GM12892 (cell line): ENCODE data around the gene GBP1.

Experiments
- POLR2A ChIP-seq: IDR thresholded peaks from 2 replicates; pipeline ENCODE4 v1.6.1; 2011; ENCODE audit warnings: low read depth, low read length, control low read depth
- POLR2AphosphoS5 ChIP-seq: IDR thresholded peaks from 2 replicates; pipeline ENCODE4 v1.6.1; 2011; ENCODE audit warnings: low read depth, low read length, control low read depth

DNA sequence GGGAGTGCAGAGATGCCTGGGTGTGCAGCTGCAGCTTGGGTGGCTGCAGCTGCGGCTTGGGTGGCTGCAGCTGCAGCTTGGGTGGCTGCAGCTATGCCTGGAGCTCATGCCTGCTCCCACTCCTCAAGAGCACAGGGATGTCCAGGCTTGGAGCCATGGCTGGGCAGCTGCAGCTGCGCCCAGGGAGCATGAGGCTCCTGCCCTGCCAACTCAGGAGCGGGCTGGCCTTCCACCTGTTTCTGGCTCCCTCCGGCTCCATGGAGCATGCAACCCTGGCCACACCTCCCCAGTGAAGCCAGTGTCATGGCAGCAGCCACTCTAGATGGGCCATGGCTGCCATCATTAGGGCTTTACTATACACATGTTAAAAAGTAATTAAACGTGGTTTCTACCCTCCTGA lies 21.1 kb downstream of the GBP1 start:
- no peak for TF ChIP-seq POLR2A
- no peak for TF ChIP-seq POLR2AphosphoS5
